ENCODE measurements around the gene ATG7.

ATG7 gene

DNA sequence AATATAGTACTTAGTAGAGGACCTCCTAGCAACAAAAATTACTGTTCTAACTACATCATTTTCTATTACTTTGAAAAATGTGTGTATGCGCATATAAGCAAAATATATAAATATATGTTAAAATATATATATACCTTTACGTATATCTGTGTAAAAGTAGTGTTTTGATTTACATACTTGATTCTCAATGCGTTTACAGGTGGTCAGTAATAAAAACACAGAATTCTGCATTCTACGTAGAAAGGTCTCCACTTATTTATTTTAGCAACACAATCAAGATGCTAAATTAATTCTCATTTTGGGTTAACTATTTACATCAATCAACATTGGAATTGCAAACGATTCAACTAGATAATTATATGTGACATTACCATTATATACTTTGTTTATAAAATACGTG, 158.0 kb downstream of the ATG7 start:
- TF ChIP-seq, protein P1, sequence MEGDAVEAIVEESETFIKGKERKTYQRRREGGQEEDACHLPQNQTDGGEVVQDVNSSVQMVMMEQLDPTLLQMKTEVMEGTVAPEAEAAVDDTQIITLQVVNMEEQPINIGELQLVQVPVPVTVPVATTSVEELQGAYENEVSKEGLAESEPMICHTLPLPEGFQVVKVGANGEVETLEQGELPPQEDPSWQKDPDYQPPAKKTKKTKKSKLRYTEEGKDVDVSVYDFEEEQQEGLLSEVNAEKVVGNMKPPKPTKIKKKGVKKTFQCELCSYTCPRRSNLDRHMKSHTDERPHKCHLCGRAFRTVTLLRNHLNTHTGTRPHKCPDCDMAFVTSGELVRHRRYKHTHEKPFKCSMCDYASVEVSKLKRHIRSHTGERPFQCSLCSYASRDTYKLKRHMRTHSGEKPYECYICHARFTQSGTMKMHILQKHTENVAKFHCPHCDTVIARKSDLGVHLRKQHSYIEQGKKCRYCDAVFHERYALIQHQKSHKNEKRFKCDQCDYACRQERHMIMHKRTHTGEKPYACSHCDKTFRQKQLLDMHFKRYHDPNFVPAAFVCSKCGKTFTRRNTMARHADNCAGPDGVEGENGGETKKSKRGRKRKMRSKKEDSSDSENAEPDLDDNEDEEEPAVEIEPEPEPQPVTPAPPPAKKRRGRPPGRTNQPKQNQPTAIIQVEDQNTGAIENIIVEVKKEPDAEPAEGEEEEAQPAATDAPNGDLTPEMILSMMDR (conservative IDR thresholded peaks at IDR 0.05; ENCODE audit: low read depth, low read length) = no peak
- Histone ChIP-seq H3K79me2 (ENCODE audit: insufficient read depth, low read depth) (no peaks in the 10 kb centered on the region), H2AFZ (ENCODE audit: low read depth) (no peak overlapping the region), H3K36me3 (ENCODE audit: insufficient read depth) (no peaks in the 10 kb centered on the region), H3K27me3 (ENCODE audit: insufficient read depth, low read depth) (no peaks in the 10 kb centered on the region), H3K4me2 (no peak overlapping the region), H3K4me3 (IDR thresholded peaks at IDR 0.05; ENCODE audit: insufficient read depth, low read depth, low read length) (no peak overlapping the region), H3K4me1 (ENCODE audit: low read depth, poor library complexity, severe bottlenecking) (no peaks in the 10 kb centered on the region), H3K27ac (no peak overlapping the region), H4K20me1 (ENCODE audit: insufficient read depth) (no peaks in the 10 kb centered on the region), H3K9ac (no peak overlapping the region)

DNA sequence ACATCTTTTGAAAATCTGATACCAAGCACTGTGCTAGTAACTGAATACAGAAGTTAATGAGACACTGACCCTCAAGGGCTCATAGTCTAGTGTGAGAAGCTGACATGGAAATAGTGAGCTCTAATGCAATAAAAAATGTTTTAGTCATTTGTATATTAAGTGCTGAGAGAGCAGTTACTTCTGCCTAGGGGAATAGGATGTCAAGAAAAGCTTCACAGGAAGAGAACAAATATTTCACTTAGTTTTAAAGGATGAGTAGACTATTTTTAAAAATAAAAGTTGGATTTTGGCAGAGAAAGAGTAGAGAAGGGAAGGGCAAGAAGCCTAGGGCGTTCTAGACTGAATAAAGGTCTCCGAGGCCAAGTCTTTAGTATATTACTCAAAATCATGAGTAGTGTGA, 158.4 kb downstream of the ATG7 start:
- Histone ChIP-seq H4K20me1 (ENCODE audit: insufficient read depth) (no peaks in the 10 kb centered on the region), H3K27me3 (ENCODE audit: insufficient read depth, low read depth) (no peaks in the 10 kb centered on the region), H3K4me3 (IDR thresholded peaks at IDR 0.05; ENCODE audit: insufficient read depth, low read depth, low read length) (no peak overlapping the region), H2AFZ (ENCODE audit: low read depth) (no peak overlapping the region), H3K9ac (no peak overlapping the region), H3K4me2 (no peak overlapping the region), H3K4me1 (ENCODE audit: low read depth, poor library complexity, severe bottlenecking) (no peaks in the 10 kb centered on the region), H3K27ac (no peak overlapping the region), H3K36me3 (ENCODE audit: insufficient read depth) (no peaks in the 10 kb centered on the region), H3K79me2 (ENCODE audit: insufficient read depth, low read depth) (no peaks in the 10 kb centered on the region)
- TF ChIP-seq, protein P1 (conservative IDR thresholded peaks at IDR 0.05; ENCODE audit: low read depth, low read length) = no peak

DNA sequence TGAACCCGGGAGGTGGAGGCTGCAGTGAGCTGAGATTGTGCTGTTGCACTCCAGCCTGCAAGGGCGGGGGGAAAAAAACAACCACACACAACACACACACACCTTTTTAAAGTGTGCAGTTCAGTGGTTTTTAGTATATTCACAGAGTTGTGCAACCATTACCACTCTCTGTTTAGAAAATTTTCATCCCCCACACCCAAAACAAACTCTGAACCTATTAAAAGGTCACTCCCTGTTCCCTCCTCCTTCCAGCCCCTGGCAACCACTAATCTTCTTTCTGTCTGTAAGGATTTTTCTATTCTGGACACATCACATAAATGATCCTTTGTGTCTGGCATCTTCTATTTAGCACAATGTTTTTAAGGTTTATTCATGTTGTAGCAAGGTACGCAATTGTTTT, 159.1 kb downstream of the ATG7 start:
- TF ChIP-seq, protein P1 (conservative IDR thresholded peaks at IDR 0.05; ENCODE audit: low read depth, low read length) = no peak
- Histone ChIP-seq H3K27me3 (ENCODE audit: insufficient read depth, low read depth) (no peaks in the 10 kb centered on the region), H4K20me1 (ENCODE audit: insufficient read depth) (no peaks in the 10 kb centered on the region), H3K36me3 (ENCODE audit: insufficient read depth) (no peaks in the 10 kb centered on the region), H3K4me3 (IDR thresholded peaks at IDR 0.05; ENCODE audit: insufficient read depth, low read depth, low read length) (no peak overlapping the region), H3K4me2 (no peak overlapping the region), H2AFZ (ENCODE audit: low read depth) (no peak overlapping the region), H3K4me1 (ENCODE audit: low read depth, poor library complexity, severe bottlenecking) (no peaks in the 10 kb centered on the region), H3K9ac (no peak overlapping the region), H3K79me2 (ENCODE audit: insufficient read depth, low read depth) (no peaks in the 10 kb centered on the region), H3K27ac (no peak overlapping the region)

DNA sequence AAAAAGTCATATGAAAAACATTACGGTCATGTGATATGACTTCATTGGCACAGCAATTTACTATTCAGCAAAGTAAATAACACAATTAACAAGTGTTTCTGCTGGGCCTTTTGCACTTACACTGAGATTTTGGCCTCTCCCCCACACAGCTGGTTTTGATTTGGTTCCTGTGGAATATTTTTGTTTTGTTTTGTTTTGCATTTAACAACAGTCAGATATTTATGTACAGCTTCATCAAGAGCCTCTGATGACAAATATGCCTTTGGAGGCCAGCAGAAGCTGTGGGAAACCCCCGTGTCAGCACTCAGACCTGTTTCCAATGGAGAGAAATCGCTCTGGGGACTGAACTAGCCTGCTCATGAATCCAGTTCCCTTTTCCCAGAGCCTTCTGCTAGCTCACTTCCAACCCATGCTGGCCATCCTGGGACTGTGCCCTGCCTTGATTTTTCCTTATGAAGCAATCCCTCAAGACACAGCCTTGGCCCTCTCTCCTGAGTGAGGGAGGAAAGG, 161.9 kb downstream of the ATG7 start:
- Histone ChIP-seq H3K27ac (no peak overlapping the region), H3K79me2 (ENCODE audit: insufficient read depth, low read depth) (no peaks in the 10 kb centered on the region), H3K4me1 (ENCODE audit: low read depth, poor library complexity, severe bottlenecking) (no peaks in the 10 kb centered on the region), H3K27me3 (ENCODE audit: insufficient read depth, low read depth) (no peaks in the 10 kb centered on the region), H2AFZ (ENCODE audit: low read depth) (no peak overlapping the region), H3K4me3 (IDR thresholded peaks at IDR 0.05; ENCODE audit: insufficient read depth, low read depth, low read length) (no peak overlapping the region), H3K4me2 (no peak overlapping the region), H4K20me1 (ENCODE audit: insufficient read depth) (no peaks in the 10 kb centered on the region), H3K36me3 (ENCODE audit: insufficient read depth) (no peaks in the 10 kb centered on the region), H3K9ac (no peak overlapping the region)
- TF ChIP-seq, protein P1 (conservative IDR thresholded peaks at IDR 0.05; ENCODE audit: low read depth, low read length) = no peak
